ENCODE measurements around the gene MBNL1.

DNA sequence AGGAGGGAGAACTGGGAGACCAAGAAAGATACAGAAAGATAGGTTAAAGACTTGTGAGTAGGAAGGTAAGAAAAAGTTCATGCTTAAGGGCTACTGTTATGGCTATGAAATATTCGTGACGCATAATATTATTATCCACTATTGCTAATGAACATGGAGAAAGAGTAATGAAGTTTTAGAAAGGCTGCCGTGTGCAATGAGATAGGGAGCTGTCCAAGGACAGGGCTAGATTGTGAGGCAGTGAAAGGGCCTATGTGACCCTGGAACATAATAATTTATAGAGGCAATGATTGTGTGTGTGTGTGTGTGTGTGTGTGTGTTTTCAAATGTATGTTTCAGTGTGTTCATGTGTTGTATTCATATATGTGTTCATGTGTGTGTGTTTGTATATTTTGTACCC, 27.7 kb downstream of the MBNL1 start:
- TF ChIP-seq CTCF (IDR thresholded peaks at IDR 0.05) (no peak), POLR2AphosphoS5 (IDR thresholded peaks at IDR 0.05) (no peak), POLR2A (IDR thresholded peaks at IDR 0.05) (no peak)
